ENCODE data around the gene KCNS1. TPM values are rescaled to one million over a fixed set of nuclear protein-coding genes. Genes with fewer than 3 reads are reported as not detected.

The KCNS1 gene
- polyA plus RNA-seq, 1 donor: not detected

GRCh38 chr20:45109634-45110033 is 8.7 kb upstream of the KCNS1 start:
- no peak for DNase-seq (ENCODE audit: low read depth)

DNA sequence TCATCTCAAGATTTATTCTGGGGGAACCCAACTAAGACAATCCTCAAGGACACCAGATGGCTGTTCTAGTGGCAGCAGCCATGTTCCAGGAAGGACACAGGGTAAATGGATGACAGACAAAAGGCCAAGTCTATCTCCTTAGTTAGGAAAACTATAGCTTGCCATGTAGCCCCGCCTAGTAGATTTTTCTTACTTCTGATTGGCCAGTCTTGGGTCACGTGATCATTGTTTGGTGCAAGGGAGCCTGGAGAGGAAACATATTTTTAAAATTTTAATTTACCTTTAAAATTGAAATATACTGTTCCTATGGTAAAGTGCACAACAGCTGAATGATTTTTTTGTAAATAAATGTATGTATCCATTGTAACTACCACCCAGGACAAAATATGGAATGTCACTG is 4.4 kb upstream of the KCNS1 start:
- DNase-seq (ENCODE audit: low read depth): no peak

DNA sequence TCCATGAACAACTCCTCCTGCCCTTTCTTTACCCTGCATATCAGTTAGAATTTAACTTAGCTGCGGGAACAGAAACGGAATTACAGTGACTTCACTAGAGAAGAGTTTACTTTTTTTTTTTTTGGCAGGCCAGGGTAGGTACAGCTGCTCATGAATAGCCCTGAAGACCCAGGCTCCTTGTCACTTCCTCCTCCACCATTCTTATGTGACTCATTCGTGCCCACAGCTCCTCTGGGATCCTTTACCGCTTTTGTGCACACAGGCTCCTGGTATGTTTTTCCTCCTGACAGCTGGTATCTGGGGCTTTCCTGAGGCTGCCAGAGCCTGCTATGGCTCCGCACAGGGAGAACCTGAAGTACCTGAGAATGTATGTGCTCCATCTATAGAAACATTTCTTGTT is 3.9 kb upstream of the KCNS1 start:
- no peak for DNase-seq (ENCODE audit: low read depth)

DNA sequence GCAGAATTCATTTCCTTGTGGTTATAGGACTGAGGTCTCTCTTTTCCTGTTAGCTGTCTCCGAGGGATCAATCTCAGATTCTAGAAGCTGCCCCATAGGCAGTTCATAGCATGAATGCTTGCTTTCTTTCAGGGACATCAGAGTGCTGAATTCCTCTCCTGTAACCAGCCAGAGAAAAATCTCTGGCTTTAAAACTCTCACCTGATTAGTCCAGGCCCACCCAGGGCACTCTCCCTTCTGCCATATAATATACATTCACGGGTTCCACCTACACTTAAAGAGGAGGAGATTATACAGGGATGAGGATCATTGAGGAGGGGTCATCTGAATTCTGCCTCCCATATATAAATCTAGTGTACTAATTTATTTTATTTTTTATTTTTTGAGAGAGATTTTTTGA is 2.1 kb upstream of the KCNS1 start:
- no peak for DNase-seq (ENCODE audit: low read depth)

DNA sequence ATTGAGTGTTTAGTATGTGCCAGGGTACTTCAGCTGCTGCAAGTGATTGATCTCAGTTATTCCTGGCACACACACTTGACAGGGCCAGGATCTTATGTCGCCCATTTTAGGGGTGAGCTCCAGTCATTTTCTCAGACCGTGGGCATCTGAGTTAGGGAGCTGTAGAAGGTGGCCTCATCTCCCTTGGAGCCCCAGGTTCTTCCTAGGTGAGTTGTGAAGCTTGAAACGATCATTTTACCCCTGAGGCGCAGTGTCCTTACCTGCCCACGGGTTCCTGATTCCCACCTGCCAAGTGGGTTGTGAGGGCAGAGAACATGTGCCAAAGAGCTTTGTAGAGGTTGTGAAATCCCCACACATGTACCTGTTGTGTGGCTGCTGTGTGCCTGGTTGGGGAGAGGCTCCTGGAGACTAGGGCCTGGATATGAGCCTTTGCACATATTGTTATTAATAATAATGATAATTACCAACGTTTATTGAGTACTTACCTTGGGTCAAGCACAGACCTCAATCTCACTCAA is 465 bp upstream of the KCNS1 start:
- DNase-seq (ENCODE audit: low read depth): no peak

DNA sequence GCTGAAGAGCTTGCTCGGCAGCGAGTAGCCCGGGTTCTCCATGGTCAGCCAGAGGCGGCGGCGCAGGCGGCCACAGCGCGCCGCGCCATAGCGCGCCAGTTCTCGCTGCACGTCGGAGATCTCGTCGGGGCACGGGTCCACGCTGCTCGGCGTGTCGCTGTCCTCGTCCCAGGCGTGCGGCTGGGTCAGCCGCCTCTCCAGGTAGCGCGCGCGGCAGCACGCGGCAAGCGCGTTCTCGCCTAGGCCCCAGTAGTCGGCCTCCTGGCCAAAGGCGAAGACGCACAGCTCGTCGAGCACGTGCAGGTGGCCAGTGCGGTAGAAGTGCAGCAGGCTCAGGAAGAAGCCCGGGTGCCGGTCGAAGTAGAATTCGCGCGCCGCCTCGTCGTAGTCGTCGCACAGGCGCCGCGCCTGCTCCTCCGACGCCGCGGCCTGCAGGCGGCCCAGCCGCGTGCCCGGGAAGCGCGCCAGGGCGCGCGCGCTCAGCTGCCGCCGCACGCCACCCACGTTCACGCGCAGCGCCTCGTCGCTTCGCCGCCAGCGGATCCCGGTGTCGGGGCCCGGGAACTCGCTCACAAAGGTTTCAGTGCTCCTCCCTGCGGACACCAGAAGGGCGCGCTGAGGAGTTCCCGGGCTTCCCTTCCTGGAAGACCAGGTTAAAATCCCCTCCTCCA is 2.7 kb downstream of the KCNS1 start:
- DNase-seq (ENCODE audit: low read depth): no peak

DNA sequence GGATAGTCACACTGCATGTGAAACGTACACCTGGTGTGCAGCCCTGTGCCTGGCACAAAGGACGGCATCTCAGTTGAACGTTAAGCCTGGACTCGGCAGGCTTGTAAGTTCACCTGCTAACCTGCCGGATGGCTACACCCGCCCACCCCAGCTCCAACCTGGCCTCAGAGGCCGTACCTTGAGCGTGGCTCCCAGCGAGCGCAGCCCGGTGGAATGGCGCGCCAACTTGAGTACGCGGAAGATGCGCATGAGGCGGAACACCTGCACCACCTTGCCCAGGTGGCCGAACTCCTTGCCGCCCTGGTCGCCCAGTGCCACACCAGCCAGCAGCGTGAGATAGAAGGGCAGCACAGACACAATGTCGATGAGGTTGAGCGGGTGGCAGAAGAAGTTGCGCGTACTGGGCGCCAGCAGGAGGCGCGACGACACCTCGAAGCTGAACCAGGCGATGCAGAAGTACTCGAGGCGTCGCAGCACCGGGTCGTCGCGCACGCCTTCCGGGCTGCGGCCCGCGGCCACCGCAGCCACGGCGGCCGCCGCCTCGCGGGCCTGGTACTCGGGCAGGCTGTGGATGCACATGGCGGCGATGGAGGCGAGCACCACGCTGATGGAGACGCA is 3.3 kb downstream of the KCNS1 start:
- DNase-seq (ENCODE audit: low read depth): no peak

DNA sequence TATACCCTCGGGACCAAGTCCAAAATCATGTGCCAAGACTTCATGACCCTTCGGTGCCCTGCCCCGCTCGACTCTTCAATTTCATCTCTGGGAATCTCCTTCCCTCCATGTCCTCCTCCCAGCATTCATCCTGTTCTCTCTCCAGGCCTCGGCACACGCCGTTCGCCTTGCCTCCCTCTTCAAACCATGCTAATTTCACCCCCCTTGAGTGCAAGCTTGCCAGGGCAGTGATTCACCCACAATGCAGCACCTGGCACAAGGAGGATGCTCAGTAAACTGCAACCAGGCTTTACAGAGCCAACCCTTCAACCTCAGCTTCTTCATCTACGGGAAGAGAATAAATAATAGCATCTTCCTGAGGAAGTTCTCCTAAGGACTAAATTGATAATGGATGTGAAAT is 4.1 kb downstream of the KCNS1 start:
- DNase-seq (ENCODE audit: low read depth): no peak

DNA sequence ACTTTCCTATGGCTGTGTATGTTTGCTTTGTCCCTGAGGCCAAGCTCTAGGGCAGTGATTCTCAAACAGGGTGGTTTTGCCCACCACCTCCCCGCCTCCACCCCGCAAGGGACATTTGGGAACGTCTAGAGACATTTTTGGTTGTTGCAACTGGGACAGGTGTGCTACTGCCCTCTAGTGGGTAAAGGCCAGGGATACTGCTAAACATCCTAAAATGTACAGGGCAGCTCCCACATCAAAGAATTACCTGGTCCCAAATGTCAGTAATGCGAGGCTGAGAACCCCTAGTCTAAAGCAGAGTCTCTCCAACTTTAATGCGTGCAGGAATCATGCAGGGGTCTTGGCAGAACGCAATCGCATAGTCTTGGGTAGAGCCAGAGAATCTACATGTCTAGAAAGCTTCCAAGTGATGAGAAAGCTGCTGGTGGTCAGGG is 5.1 kb downstream of the KCNS1 start:
- DNase-seq (ENCODE audit: low read depth): peak; percentile 16

GRCh38 chr20:45094864-45095574 is 5.9 kb downstream of the KCNS1 start:
- DNase-seq (ENCODE audit: low read depth): no peak

GRCh38 chr20:45094201-45094600 is 6.7 kb downstream of the KCNS1 start:
- no peak for DNase-seq (ENCODE audit: low read depth)

DNA sequence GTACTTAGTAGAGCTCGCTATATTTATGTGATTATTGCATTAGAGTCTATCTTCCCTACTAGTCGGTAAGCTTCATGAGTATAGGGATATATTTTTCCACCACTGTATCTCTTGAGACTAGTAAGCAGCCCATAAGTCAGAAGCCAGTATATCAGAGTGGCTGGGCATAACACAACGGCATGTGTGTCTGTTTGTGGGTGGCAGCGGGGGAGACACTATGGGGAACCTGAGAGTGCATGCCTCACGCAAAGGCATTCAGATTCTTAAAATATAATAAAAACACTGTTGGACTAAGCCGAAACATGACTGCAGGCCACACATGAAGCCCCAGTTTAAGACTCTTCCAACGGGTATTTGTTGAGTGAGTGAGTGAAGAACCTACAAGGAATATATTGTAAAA is 8.0 kb downstream of the KCNS1 start:
- DNase-seq (ENCODE audit: low read depth): no peak

DNA sequence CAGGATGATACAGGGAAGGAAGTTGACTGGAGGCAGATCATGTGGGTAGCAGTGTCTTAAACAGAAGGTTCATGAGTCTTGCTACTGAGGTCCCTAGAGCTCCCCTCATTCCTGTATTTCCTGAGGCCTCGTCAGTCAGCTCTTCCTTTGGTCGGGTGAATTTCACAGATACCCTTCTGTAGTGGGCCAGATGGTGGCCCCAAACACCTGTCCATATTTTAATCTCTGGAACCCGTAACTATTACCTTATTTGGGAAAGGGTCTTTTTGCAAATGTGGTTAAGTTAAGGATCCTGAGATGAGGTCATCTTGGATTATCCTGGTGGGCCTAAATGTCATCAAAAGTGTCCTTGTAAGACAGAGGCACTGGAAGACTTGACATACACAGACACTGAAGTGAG is 9.6 kb downstream of the KCNS1 start:
- DNase-seq (ENCODE audit: low read depth): no peak

DNA sequence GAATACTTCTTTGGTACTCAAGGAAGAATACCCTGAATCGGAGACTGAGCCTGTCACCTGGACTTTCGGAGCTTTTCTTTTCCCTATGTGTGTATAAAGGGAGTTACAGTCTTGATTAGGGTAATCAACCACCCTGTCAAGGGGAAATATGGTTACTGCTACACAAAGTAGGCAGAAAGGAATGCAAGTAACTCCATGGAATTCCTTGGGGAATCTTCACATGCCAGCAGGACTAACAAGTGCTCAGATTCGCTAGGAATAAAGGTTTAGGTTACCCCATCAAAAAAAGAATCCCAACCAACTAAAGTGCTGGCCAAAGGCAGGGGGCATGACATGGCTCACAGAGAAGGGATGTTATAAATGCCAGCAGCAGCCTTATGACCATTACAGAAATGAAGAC is 10.4 kb downstream of the KCNS1 start:
- no peak for DNase-seq (ENCODE audit: low read depth)

GRCh38 chr20:45088247-45088646 is 12.7 kb downstream of the KCNS1 start:
- no peak for DNase-seq (ENCODE audit: low read depth)

DNA sequence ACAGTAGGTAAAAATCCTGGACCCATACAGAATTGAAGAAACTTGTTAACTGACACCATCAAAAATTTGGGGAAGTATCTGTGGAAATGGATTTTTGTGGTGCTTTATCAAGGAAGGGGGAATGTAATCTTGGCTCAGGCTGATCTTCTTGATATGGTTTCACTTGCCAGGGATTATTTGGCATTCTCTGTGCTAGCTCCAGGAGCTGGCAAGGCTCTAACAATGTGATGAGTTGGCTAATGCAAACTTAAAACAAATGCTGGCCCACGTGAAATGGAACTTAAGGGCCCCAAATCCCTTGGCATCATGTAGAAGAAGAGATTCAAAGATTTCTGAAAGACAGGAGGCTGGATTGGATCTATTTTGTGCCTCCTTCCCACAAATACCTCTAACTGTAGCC is 13.1 kb downstream of the KCNS1 start:
- no peak for DNase-seq (ENCODE audit: low read depth)

GRCh38 chr20:45087097-45087790 is 13.7 kb downstream of the KCNS1 start:
- no peak for DNase-seq (ENCODE audit: low read depth)

GRCh38 chr20:45085867-45086266 is 15.1 kb downstream of the KCNS1 start:
- DNase-seq (ENCODE audit: low read depth): no peak

GRCh38 chr20:45085289-45085688 is 15.6 kb downstream of the KCNS1 start:
- DNase-seq (ENCODE audit: low read depth): no peak

DNA sequence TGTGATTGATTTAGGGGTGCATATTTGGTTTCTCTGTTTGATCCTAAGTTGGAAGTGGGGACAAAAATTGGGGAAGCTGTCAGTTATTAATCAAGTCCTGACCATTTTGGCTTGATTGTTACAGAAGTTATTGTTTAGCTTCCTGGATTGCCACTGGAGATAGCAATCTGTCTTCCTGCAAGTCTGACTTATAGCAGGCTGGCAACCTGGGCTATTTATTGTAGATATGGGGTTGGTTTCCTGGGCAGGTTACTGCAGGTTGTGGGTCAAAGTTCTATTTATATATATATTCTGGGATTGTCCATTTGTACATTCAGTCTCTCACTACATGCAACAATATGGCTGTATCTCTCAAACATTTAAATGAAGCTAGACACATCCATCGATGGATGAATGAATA is 17.8 kb downstream of the KCNS1 start:
- no peak for DNase-seq (ENCODE audit: low read depth)

DNA sequence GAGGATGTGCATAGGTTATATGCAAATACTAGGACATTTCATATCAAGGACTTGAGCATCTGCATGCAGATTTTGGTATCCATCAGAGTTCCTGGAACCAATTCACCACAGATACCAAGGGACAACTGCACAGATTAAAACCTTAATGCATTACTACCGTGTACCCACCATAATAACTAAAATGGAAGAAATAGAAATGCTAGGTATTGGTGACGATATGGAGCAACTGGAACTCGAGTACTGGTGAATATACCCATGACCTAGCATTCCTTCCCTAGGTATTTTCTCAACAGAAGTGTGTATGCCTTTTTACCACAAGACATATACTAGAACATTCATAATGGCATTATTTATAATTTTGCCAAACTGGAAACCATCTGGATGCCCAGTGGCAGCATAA is 18.5 kb downstream of the KCNS1 start:
- DNase-seq (ENCODE audit: low read depth): no peak

- no peak for DNase-seq (ENCODE audit: low read depth)
Observed at GRCh38 chr20:45080867-45081624, 19.9 kb downstream of the KCNS1 start.
